ENCODE data around the gene CEP83.
"Not testable (repeated sequence)": the region's sequence is repeated elsewhere in the genome, so short reads cannot be mapped to it uniquely, and the experiment has no call there.

The CEP83 gene

GRCh38 chr12:94429633-94430032 is 30.0 kb downstream of the CEP83 start:
- DNase-seq = no peak

GRCh38 chr12:94429191-94429590 is 30.5 kb downstream of the CEP83 start:
- no peak for DNase-seq

GRCh38 chr12:94427501-94428381 is 31.9 kb downstream of the CEP83 start:
- no peak for DNase-seq

- DNase-seq = no peak
These were observed 33.6 kb downstream of the CEP83 start for GRCh38 chr12:94426049-94426448.

- DNase-seq = not testable (repeated sequence)
These were observed 34.8 kb downstream of the CEP83 start for GRCh38 chr12:94424830-94425229.

GRCh38 chr12:94421868-94422740 is 37.6 kb downstream of the CEP83 start:
- no peak for DNase-seq

- DNase-seq = no peak
These were observed 41.1 kb downstream of the CEP83 start for GRCh38 chr12:94418517-94418916.

- no peak for DNase-seq
These were observed 43.1 kb downstream of the CEP83 start for GRCh38 chr12:94416613-94417012.

- no peak for DNase-seq
These were observed 44.6 kb downstream of the CEP83 start for GRCh38 chr12:94415066-94415465.

- DNase-seq = no peak
These were observed 54.1 kb downstream of the CEP83 start for GRCh38 chr12:94405413-94406116.

GRCh38 chr12:94404854-94405253 is 54.8 kb downstream of the CEP83 start:
- no peak for DNase-seq

GRCh38 chr12:94401326-94401725 is 58.3 kb downstream of the CEP83 start:
- no peak for DNase-seq

GRCh38 chr12:94398685-94399084 is 61.0 kb downstream of the CEP83 start:
- not testable (repeated sequence) for DNase-seq

GRCh38 chr12:94397401-94397800 is 62.3 kb downstream of the CEP83 start:
- no peak for DNase-seq

GRCh38 chr12:94396014-94396413 is 63.7 kb downstream of the CEP83 start:
- not testable (repeated sequence) for DNase-seq

GRCh38 chr12:94390130-94390485 is 69.6 kb downstream of the CEP83 start:
- DNase-seq = no peak

- not testable (repeated sequence) for DNase-seq
These were observed 70.1 kb downstream of the CEP83 start for GRCh38 chr12:94389482-94390129.

GRCh38 chr12:94386422-94386821 is 73.2 kb downstream of the CEP83 start:
- no peak for DNase-seq

GRCh38 chr12:94384030-94384429 is 75.6 kb downstream of the CEP83 start:
- DNase-seq = no peak

- DNase-seq = no peak
These were observed 79.2 kb downstream of the CEP83 start for GRCh38 chr12:94380507-94380906.

GRCh38 chr12:94379479-94380113 is 80.1 kb downstream of the CEP83 start:
- DNase-seq = no peak

GRCh38 chr12:94377599-94377998 is 82.1 kb downstream of the CEP83 start:
- no peak for DNase-seq

All from activated naive CD4-positive, alpha-beta T cell (primary cell).